GM19025 (cell line): Measurements from ENCODE around the gene ARID1A.

ENCODE experiments used
- ATAC-seq: cut with Tn5 transposase; IDR thresholded peaks from one replicate; pipeline ENCODE4 v1.9.1; 2021; ENCODE audit warnings: mild to moderate bottlenecking, low read depth, moderate library complexity; ENCODE audit not compliant: unreplicated experiment

Gene ARID1A

DNA sequence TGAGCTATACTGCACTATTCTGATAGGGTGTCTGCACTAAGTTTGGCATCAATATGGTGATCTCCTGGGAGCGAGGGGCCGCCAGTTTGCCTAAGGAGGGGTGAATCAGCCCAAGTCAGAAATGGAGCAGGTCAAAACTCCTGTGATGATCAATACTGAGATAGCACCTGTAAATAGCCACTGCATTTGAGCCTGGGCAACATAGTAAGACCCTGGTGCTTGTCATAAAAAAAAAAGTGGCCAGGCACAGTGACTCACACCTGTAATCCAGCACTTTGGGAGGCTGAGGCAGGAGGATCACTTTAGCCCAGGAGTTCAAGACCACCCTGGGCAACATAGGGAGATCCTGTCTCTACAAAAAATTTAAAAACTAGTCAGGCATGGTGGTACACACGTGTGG is 119.1 kb downstream of the ARID1A start:
- no peak for ATAC-seq

DNA sequence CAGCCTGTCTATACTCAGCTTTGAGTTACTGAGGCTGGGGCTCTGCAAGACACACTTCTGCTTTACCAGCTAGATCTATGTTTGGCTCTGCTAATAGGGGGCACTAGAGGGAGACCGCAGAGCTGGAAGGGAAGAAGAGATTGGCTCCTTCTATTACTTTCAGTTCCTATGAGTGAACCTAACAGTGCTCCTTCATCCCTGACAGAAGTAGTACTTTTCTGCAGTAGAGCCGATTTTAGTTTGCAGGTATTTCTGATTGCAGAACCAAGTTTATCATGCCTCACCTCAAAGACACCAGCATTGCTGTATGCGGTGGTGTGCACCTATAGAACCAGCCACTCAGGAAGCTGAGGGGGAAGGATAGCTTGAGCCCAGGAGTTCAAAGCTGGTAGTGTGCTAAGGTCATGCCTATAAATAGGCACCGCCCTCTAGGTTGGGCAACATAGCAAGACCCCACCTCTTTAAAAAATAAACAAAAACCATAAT is 125.0 kb downstream of the ARID1A start:
- ATAC-seq: peak; percentile 63

DNA sequence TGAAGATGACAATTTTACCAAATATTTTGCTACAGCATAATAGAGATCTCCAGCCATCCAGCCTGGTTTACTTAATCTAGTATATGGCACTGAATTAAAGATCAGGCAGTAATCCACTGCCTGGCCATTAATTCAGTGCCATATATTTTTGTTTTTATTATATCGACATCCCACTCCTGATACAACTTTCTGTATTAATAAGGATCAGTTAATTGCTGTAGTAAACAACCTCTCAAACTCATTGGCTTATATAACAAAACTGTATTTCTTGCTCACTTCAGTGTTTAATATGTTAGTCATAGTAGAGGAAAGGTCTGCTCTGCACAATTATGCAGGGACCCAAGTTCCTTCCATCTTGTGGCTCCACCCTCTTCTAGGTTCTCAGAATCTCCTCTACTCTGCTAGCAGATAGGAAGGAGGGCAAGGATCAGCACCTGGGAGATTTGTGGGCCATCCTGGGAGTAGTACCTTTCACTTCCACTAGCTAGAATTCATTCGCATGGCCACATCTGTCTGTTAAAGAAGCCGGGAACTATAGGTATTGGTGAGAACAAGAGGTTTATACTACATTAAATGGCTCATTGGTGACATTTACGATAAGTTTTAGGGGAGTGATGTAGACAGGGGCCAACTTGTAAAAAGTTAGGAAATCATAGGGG is 127.1 kb downstream of the ARID1A start:
- no peak for ATAC-seq

DNA sequence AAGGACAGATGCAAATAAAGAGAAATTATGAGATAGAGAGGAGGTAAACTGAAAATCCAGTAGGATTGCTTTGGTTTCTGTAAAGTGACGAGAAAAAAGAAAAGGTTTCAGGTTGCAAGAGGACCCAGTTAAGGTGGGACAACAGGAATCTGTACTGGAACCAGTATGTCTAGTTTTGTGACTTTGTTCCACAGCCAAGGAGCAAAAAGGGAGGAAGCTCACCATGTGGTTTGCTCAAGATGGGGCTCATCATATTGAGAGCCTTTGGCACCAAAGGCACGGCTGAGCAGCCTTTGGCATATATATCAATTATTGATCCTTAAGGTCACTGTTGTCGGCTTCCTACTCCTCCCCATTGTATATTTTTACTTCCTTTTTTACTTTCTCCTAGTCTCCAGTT is 128.9 kb downstream of the ARID1A start:
- no peak for ATAC-seq

DNA sequence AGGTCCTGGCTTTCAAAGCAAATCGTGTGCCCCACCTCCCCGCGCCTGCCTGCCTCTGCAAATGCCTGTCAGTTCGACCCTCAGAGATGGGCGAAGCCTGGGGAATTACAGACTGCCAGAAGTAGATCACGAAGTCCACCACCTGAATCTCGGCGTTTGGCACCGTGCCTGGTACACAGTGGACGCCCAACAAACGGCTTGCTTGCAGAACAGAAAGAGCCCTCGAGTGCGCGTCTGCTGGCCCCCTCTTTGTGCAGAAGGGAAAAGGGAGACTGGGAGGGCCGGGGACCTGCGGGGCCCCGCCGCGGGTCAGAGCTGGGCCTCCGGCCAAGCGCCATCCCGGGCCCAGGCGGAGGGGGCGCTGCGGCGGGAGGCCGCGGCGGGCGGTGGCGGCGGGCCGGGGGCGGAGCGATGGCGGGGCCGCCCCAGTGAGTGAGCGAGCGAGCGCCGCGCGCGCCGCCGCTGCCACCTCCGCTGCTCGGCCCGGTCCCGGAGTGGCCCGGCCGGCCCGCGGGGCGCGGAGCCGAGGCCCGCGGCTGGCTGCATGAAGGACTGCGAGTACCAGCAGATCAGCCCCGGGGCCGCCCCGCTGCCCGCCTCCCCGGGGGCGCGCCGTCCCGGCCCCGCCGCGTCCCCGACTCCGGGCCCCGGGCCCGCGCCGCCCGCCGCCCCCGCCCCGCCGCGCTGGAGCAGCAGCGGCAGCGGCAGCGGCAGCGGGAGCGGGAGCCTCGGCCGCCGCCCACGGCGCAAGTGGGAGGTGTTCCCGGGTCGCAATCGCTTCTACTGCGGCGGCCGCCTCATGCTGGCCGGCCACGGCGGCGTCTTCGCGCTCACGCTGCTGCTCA is 130.7 kb downstream of the ARID1A start, which contains the start of gene ZDHHC18:
Gene ZDHHC18, plus strand, starts transcription at position 428 of the 845 bp plus-strand sequence. Its CDS starts 117 bp downstream, at position 545.
- ATAC-seq: peak; percentile 79

DNA sequence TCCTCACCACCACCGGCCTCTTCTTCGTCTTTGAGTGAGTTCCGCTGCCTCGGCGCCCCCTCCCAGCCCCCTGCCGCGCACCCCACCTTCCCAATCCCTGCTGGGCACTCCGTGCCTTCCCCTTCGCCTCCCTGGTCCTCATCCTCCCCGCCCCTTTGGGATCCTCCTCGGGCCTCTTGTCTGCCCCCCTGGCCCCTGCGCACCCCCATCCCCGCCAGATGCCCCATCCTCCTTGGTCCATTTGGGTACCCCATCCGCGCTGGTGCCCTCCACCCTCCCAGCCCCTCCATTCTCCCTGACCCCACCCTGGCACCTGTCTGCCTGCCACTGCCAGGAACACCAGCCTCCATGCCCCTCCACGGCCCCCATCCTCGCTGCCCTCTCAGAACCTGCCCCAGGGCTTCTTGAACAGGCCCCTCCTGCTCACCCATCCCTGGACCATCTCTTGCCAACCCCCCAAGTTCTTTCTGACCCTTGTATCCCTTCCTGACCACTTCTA is 131.3 kb downstream of the ARID1A start:
- ATAC-seq: no peak

DNA sequence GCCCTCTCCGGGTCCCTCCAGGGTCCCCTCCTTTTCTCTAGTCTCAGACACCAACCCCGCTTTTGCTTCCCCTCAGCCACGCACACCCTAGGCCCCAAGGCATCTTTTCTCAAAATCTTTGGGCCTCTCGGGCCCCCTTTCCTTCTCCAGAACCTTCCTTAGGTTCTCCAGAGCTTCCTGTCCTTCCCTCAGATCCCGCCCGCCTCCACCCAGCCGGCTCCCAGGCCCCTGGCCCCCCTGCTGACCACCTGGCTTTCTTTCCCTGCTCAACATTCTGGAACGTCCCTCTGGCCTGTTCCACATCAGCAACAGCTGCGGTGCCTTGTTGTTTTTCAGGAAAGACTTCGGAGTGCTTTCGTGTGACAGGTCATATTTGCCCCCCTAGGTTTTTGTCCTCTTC is 131.8 kb downstream of the ARID1A start:
- no peak for ATAC-seq

DNA sequence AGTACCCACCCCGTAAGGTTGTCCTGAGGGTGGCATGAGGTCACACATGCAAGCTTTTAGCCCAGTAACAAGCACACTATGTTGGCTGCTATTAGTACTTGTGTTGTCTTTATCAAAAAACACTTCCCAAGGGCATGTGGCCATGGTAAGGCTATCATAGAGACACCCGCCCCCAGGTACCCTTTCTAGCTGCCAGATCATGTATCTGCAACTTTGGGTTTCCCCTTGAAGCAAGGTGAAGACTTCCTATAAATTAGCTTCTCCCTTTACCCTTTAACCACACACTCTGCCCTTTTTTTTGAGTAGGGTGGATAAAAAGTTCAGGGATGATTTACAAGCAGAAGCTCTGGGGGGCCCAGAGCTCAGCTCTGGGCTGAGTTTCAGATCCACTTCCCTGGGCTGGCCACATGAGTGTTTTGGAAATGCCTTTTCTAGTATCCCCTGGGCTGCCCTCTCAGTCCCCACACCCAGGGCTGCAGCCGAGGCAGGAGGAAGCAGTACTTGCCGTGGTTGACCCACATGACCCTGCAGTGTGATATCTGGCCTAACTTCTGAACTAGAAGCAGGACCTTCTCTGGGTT is 132.7 kb downstream of the ARID1A start:
- ATAC-seq: no peak

DNA sequence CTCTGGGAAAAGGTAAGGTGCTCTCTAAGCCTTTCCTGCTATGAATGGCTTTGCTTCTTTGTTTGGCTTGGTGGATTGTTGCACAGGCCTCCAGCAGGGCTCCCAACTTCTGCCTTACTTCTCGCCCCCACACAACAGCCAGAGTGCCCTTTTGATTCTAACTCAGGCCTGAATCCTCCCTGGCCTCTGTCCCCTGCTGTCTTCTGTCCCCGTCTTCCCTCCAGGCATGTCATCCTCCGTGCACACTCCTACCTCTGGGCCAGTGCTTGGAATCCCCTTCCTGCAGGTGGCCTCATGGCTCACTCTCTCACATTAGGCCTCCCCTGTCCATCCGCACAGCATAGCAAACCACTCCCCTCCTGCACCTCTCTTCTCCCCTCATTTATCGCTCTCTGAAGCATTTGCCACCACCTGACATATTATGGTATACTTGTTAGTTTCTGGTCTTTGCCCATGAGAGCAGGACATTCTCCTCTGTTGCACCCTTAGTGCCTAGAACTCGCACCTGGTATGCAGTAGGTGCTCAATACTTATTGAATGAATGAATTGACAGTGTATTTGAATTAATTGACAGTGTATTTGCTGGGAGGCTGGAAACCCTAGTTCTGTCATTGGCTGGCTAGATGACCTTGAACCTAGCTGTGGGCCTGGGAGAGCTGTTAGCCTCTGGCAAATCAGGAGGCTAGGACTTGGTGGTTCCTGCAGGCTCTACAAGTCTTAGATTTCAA is 133.5 kb downstream of the ARID1A start:
- ATAC-seq: no peak

DNA sequence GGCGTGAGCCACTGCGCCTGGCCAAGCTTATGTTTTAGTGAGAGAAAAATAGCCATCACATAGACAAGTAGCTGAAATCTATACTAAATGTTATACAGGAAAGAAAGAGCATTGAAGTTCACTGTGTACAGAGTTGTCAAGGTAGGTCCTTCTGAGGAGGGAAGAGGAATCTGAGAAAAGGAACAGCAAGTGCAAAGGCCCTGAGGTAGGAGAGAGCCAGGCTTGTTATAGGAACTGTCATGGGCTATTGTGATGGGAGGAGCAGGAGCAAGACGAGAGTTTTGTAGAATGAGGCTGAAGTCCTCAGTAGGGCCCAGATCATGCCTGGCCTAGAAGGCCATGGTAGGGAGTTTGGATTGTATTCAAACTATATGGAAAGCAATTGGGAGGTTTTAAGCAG is 135.2 kb downstream of the ARID1A start:
- no peak for ATAC-seq
